Common myeloid progenitor, CD34-positive (primary cell): Measurements from ENCODE around the gene TBC1D22A.
"Not testable (repeated sequence)": the region's sequence is repeated elsewhere in the genome, so short reads cannot be mapped to it uniquely, and the experiment has no call there.

Experiments used
- CTCF ChIA-PET: fragments of 350-600 bp; sonication (Branson Sonifier 250); formaldehyde crosslinking; loops from one replicate; lab custom pipeline; 2021; ENCODE audit warnings: antibody characterized with exemption; lab: Charles Lee
- POLR2A ChIA-PET: fragments of 350-600 bp; sonication (Branson Sonifier 250); formaldehyde crosslinking; loops from one replicate; lab custom pipeline; 2021; ENCODE audit warnings: antibody characterized with exemption; lab: Charles Lee
- DNase-seq, 3 donors: peaks; one replicate each; pipeline versions ENCODE4 v3.0.0 to v3.0.0-alpha.2; 2013
- H3K27ac ChIP-seq, 2 experiments: 1 replicate in 1 of 2; 2 replicates in 1 of 2; pipeline ENCODE4 v1.7.0; 2013; ENCODE audit warnings: inconsistent platforms in 2 of 2, low read length in 2 of 2, mild to moderate bottlenecking in 2 of 2, low read depth in 1 of 2, moderate library complexity in 1 of 2; ENCODE audit not compliant: severe bottlenecking in 2 of 2, insufficient read depth in 1 of 2, poor library complexity in 1 of 2
- H3K27me3 ChIP-seq, 5 experiments: replicated peaks in 2 of 5; 1 replicate in 3 of 5; 2 replicates in 2 of 5; pipeline versions ENCODE4 v1.6.1 to v1.7.0; 2013; ENCODE audit warnings: low read length in 4 of 5, mild to moderate bottlenecking in 2 of 5, moderate library complexity in 2 of 5, inconsistent platforms in 1 of 5; ENCODE audit not compliant: insufficient read depth in 5 of 5, control insufficient read depth in 4 of 5
- H3K36me3 ChIP-seq, 4 experiments: 1 replicate in 2 of 4; 2 replicates in 2 of 4; pipeline versions ENCODE4 v1.6.1 to v1.7.0; 2013; ENCODE audit warnings: low read length in 3 of 4, control low read depth in 1 of 4, mild to moderate bottlenecking in 1 of 4; ENCODE audit not compliant: control insufficient read depth in 4 of 4, insufficient read depth in 4 of 4
- H3K4me1 ChIP-seq, 4 experiments: 1 replicate in 3 of 4; 2 replicates in 1 of 4; pipeline versions ENCODE4 v1.6.1 to v1.7.1; 2013; ENCODE audit warnings: low read length in 3 of 4, mild to moderate bottlenecking in 3 of 4, control low read depth in 1 of 4, inconsistent platforms in 1 of 4, moderate library complexity in 1 of 4; ENCODE audit not compliant: control insufficient read depth in 4 of 4, insufficient read depth in 4 of 4; ENCODE audit errors: control extremely low read depth in 1 of 4
- H3K4me3 ChIP-seq, 7 experiments: 1 replicate in 4 of 7; 2 replicates in 3 of 7; pipeline versions ENCODE4 v1.5.1 to v1.7.0; 2013; ENCODE audit warnings: mild to moderate bottlenecking in 7 of 7, low read length in 6 of 7, moderate library complexity in 6 of 7, inconsistent platforms in 2 of 7, low read depth in 2 of 7, control low read depth in 1 of 7; ENCODE audit not compliant: insufficient read depth in 4 of 7, control insufficient read depth in 1 of 7; ENCODE audit errors: extremely low read depth in 1 of 7
- H3K9me3 ChIP-seq, 5 experiments: 1 replicate in 4 of 5; 2 replicates in 1 of 5; pipeline versions ENCODE4 v1.6.1 to v1.7.1; 2013; ENCODE audit warnings: low read length in 4 of 5, mild to moderate bottlenecking in 2 of 5, inconsistent platforms in 1 of 5, low read depth in 1 of 5, moderate library complexity in 1 of 5; ENCODE audit not compliant: control insufficient read depth in 4 of 5, insufficient read depth in 2 of 5; ENCODE audit errors: control extremely low read depth in 1 of 5
- WGBS: methylation state at CpG from one replicate; pipeline ENCODE4 v1.1.5; 2013; ENCODE audit not compliant: insufficient coverage; 5-methylcytosine and 5-hydroxymethylcytosine counted together

Gene TBC1D22A

DNA sequence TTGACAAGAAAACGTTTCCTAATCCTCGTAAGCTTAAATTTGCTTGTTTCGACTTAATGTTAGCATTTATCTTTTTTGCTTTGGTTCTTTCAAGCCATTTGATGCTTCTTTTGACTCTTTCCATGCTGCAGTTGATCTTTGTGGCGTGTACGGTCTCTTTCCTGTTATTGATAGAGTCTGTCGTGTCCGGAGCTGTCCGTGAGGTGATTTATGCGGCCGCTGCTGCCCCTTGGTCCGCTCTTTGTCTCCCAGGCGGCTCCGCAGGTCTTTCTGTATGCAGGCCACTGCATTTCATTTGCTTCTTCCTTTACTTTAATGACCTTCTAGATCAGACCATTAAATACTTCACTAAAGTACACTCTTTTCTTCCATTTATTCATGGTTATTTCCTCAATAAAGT, 50.3 kb downstream of the TBC1D22A start:
- no peaks in the 10 kb centered on the region for H3K27me3 ChIP-seq
- DNase-seq, result no peak
- H3K9me3 ChIP-seq, result peaks cover 0 to 2% (median 0%) of the 10 kb centered on the region in 5 experiments
- WGBS, result 97% methylated on average over 13 of the region's 13 CpGs
- CTCF ChIA-PET, result interaction anchor here (2.5 kb wide), 1 partner anchor 11 kb away, joined by 8 read pairs; no protein-coding TSS in a partner anchor
- peaks cover 2 to 21% (median 12%) of the 10 kb centered on the region in 4 experiments for H3K36me3 ChIP-seq
- POLR2A ChIA-PET, result no interaction called here
- no peak overlapping the region for H3K27ac ChIP-seq
- H3K4me1 ChIP-seq, result peaks cover 0 to 12% (median 6%) of the 10 kb centered on the region in 4 experiments
- no peak overlapping the region for H3K4me3 ChIP-seq

DNA sequence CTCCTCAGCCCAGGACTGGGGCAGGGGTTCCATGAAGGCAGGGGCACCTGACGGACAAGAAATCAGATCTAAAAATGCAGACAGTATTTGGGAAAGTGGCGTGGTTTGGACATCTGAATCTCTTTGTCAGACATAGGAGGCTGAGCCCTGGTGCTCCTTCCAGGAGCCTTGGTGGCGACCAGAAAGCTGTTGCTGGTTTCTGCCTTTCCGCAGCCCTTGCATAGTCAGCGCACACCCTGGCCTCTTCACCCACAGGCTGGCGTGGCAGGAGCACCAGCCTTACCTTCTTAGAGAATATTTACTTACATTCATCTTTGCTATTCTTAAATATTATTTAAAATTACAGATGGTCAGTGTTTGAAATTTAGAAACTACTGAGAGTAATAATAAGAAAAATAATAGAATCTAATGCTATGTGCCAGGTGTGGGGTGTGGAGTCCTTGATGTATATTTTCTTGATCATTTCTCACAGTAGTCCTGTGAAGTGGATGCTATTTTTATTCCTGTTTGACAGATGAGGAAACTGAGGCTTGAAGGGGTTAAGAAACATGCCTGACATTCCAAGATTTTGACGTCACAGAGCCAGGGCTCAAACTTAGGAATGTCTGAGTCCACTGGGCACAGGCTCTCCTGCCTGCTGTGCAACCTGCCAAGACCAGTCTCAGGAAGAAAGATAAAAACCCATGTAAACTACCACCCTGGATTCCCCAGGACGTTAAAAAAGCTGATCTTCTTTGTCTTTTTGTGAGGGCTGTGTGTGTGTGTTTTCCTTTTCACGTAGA, 51.6 kb downstream of the TBC1D22A start:
- POLR2A ChIA-PET, result interaction anchor here (0.7 kb wide), 1 partner anchor 80 kb away, joined by 5 read pairs; no protein-coding TSS in a partner anchor
- 97% methylated on average over 5 of the region's 9 CpGs for WGBS
- no peaks in the 10 kb centered on the region for H3K9me3 ChIP-seq
- H3K4me3 ChIP-seq, result no peak overlapping the region
- H3K4me1 ChIP-seq, result peaks cover 0 to 12% (median 6%) of the 10 kb centered on the region in 4 experiments
- no peak overlapping the region for H3K27ac ChIP-seq
- CTCF ChIA-PET, result no interaction called here
- no peaks in the 10 kb centered on the region for H3K27me3 ChIP-seq
- DNase-seq, result no peak
- peaks cover 2 to 20% (median 9%) of the 10 kb centered on the region in 4 experiments for H3K36me3 ChIP-seq

DNA sequence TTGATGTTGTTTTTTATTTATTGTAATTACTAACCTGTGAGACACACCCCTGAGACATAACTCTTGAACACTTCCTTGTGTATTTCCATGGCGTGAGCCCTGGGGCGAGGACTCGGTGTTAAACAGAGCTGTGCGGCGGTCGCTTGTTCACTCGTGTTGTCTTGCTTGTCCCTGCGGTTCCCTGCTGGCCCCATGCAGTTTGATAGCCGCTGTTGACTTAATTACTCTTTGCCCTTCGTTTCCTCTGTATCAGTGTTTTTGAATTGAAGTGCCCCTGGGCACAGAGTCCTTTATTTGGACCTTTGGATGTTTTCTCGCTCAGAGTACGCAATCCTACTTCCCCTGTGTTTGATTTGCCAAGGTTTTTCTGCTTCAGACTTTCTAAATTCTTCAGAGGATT, 52.7 kb downstream of the TBC1D22A start:
- Histone ChIP-seq H3K27me3 (no peaks in the 10 kb centered on the region), H3K9me3 (no peaks in the 10 kb centered on the region), H3K4me1 (peaks cover 0 to 12% (median 6%) of the 10 kb centered on the region in 4 experiments), H3K36me3 (peaks cover 2 to 12% (median 5%) of the 10 kb centered on the region in 4 experiments), H3K4me3 (no peak overlapping the region), H3K27ac (no peak overlapping the region)
- CTCF ChIA-PET, result no interaction called here
- DNase-seq, result no peak
- WGBS, result 97% methylated on average over 12 of the region's 12 CpGs
- POLR2A ChIA-PET, result no interaction called here

DNA sequence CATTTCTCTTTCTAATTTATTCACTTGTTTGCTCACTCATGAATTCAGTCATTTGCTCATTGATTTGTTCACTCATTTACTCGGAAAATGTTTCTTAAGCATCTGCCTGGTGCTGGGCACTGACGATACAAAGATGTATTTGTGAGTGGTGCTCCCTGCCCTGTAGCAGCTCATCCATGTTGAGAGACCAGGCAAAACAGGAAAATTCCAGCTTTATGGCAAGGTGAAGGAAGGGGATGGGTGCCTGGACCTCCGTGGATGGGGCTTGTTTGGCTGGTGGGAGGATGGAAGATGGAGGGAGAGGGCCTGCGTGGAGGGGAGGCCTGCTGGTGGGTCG, 53.1 kb downstream of the TBC1D22A start:
- Histone ChIP-seq H3K27me3 (no peaks in the 10 kb centered on the region), H3K27ac (no peak overlapping the region), H3K4me1 (peaks cover 0 to 12% (median 6%) of the 10 kb centered on the region in 4 experiments), H3K9me3 (peaks cover 0 to 1% (median 0%) of the 10 kb centered on the region in 5 experiments), H3K36me3 (peaks cover 2 to 11% (median 5%) of the 10 kb centered on the region in 4 experiments), H3K4me3 (no peak overlapping the region)
- ChIA-PET CTCF (interaction anchor here (1.2 kb wide), 1 partner anchor 13 kb away, joined by 5 read pairs; no protein-coding TSS in a partner anchor), POLR2A (interaction anchor here (0.5 kb wide), 1 partner anchor 569 kb away, joined by 3 read pairs; no protein-coding TSS in a partner anchor)
- DNase-seq, result no peak
- WGBS, result 100% methylated on average over 3 of the region's 5 CpGs

DNA sequence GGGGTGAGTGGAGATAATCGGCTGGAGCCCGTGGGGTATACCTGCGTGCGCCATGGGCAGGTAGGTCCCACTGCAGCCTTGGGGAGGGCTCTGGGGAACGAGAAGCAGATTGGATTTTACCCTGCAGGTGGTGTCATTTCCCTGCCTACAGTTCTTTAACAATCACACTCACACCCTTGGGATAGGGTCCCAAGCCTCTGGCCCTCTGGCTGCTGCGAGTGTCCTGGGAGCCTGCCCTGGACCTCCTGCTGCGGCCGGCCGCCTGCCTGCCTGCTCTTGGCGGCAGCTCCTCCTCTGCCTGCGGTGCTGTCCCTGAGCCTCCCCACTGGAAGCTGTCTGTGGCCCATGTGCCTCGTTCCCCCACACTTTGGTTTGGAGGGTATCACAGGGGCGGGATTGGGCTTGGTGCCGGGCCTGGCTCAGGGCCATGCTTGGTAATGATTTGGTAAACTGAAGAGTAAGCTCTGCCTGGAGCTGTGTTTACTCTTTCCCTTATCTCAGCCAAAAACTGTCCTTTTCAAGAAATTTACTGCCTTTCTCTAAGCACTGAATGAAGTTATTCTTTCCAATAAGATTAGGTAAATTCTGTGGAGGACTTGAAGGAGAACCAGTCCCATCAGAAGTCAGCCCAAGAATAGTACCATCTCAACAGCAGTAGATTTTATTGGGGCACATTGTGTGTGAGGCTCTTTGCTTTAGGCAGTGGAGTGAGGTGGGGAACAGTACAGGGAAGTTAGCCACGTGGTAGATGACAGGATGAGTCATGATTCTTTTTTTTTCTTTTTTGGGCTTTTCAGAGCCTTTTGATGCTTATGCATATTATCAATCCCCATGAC, 53.7 kb downstream of the TBC1D22A start:
- Histone ChIP-seq H3K4me3 (no peak overlapping the region), H3K27me3 (no peaks in the 10 kb centered on the region), H3K9me3 (peaks cover 0 to 3% (median 0%) of the 10 kb centered on the region in 5 experiments), H3K4me1 (peaks cover 0 to 12% (median 6%) of the 10 kb centered on the region in 4 experiments), H3K36me3 (peaks cover 2 to 11% (median 6%) of the 10 kb centered on the region in 4 experiments), H3K27ac (no peak overlapping the region)
- CTCF ChIA-PET, result interaction anchor here (1.2 kb wide), 1 partner anchor 13 kb away, joined by 5 read pairs; no protein-coding TSS in a partner anchor
- POLR2A ChIA-PET, result interaction anchor here (0.5 kb wide), 1 partner anchor 570 kb away, joined by 3 read pairs; no protein-coding TSS in a partner anchor
- DNase-seq, result peak in 2 of 3 donors; percentile 43 to 61
- WGBS, result 88% methylated on average over 13 of the region's 15 CpGs

DNA sequence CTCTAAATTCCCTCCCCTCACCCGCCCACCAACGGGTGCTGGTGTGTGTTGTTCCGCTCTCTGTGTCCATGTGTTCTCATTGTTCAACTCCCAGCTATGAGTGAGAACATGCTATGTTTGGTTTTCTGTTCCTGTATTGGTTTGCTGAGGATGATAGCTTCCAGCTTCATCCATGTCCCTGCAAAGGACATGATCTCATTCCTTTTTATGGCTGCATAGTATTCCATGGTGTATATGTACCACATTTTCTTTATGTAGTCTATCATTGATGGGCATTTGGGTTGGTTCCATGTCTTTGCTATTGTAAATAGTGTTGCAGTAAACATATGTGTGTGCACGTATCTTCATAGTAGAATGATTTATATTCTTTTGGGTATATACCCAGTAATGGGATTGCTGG, 54.9 kb downstream of the TBC1D22A start:
- no CpG with 5 or more reads among the region's 4 CpGs for WGBS
- peaks cover 0 to 12% (median 6%) of the 10 kb centered on the region in 4 experiments for H3K4me1 ChIP-seq
- H3K27me3 ChIP-seq, DNase-seq, H3K36me3 ChIP-seq, H3K9me3 ChIP-seq, CTCF ChIA-PET, POLR2A ChIA-PET, H3K27ac ChIP-seq, H3K4me3 ChIP-seq: not testable (repeated sequence)
